COR-L47 (cell line): ENCODE data around the gene PARP3.

Experiments
- DNase-seq: peaks from one replicate; lab custom pipeline; 2025; lab: John Stamatoyannopoulos, UW

PARP3 gene

DNA sequence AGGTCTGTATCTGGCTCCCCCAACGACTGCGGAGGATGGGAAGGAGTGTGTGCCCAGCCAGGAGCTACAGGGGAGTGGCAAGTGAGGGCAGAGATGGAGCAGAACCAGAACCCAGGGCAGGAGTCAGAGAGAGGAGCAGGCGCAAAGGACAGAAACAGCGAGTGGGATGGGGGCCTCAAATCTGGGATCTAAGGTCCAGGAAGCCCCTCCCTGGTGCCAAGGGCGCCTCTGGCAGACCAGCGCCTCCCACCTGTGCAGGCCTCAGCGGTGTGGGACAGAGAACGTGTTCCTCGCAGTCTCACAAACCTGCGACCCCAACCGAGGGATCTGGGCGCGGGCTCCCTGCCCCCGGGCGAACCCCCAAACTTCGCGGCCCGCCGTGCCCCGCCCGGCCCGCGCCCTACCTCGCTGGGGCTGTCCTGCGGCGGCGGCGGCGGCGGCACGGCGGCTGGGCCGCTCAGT lies 24.8 kb downstream of the PARP3 start:
- no peak for DNase-seq

DNA sequence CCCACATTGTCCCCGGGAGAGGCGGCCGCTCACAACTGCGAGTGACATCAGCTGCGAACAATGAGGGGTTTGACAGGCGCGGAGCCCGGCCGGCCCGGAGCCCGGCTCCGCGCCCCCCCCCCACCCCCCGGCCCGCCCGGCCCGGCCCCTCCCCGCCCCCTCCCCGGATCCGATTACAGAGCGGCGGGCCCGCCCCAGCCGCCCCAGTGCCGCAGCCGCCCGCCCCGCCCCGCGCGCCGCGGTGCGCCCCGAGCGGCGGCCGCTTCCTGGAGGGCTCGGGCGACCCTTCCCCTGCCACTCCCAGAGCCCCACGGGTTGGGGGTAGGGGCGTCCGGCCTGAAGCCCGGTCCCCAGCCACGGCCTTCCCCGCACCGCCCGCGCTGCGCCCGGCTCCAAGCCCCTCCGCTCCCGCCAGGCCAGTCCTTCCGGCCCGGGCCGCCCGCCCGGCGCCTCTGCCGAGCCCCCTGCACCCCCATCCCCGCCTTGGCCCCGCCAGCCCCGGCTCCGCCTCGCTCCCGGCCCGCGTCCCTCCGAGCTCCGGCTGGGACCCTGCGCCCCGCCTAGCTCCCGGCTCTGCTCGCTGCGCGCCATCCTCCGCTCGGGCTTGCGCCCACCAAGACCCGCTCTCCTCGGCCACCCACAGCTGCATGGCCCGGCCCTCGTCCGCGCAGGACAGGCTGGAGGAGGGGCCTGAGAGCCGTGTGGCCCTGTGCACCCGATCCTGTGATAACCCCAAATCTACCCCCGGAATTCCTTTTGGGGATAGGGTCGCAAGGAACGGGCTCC lies 25.4 kb downstream of the PARP3 start, which contains the start of gene PCBP4:
TSS of gene PCBP4 (minus strand) at position 71 of the 786 bp plus-strand sequence. CDS start 6,214 bp downstream, outside the sequence.
- DNase-seq, result no peak

DNA sequence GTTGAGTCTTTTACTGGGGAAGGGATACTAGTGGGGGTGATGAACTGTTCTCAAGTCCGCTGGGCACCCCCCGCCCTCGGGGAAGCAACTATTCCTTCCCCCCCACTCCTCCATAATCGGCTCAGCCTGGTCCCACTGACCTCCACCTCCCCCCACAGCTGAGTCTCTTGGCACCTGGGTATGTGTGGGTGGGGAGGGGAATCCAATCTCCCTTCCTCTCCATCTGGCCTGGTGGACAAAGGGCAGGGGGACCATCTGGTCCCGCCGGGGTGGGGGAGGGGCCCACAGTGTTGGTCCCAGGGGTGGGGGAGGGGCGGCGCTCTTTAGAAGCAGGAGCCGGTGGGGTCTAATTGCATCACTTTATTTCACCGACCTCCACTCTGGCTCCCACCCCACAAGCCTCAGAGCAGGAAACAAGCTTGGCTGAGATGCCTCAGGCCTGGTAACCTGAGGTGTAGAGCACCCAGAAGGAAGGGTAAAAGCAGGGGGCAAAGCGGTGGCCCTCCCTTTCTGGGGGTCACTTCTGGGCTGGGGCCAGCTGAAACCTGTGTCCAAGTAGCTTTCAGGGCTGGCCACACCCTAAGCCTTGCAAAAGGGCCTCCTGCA lies 26.1 kb downstream of the PARP3 start:
- no peak for DNase-seq

DNA sequence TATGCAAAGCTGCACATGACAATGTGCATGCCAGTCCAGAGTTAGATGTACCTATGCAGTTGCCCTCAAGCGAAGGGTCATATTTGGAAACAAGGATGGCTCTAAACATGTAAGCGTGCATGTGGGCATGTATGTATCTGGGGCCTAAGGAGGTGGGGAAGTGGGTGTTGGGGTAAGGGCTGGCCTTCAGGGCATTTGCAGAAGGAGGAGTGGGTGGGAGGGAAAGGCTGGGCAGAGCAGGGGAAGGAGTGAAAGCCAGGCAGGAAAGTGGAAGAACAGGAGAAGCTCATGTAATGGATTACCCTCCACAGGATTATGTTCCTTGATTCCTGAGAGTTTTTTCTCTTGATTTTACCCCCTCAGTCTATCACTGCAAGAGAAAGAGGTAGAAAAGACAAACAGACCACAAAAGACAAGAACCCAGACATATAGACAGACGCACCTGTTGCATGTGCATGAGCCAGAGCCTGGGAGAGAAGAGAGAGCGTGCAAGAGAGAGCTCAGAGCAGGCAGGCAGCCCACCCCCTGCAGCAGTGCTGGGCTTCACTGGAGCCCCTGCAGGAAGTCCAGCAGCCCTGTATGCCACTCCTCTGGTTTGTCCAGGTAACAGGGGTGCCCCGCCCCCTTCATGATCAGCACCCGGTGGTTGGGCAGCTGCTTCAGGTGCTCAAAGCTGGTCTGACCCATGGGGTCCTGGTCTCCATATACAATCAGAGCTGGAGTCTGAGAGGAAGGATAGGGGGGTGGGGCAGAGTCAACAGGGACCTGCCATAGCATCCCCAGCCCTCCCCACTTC lies 26.9 kb downstream of the PARP3 start:
- no peak for DNase-seq

DNA sequence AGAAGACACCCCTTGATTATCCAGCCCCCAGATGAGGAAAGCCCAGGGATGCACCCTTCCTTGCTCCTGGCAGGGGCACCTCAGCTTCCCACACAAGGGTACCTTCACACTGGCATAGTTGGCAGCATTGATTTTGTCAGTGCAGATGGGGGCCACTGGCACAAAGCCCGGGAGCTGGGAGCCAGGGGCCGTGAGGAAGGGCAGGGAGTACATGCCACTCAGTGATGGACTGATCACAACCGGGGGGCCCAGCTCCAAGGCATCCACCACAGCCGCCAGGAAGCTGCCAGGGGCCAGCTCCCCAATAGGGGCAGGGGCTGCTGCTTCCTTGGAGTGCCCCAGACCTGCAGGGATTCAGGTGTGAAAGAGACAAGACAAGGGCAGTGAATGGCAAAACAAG lies 27.7 kb downstream of the PARP3 start:
- no peak for DNase-seq

DNA sequence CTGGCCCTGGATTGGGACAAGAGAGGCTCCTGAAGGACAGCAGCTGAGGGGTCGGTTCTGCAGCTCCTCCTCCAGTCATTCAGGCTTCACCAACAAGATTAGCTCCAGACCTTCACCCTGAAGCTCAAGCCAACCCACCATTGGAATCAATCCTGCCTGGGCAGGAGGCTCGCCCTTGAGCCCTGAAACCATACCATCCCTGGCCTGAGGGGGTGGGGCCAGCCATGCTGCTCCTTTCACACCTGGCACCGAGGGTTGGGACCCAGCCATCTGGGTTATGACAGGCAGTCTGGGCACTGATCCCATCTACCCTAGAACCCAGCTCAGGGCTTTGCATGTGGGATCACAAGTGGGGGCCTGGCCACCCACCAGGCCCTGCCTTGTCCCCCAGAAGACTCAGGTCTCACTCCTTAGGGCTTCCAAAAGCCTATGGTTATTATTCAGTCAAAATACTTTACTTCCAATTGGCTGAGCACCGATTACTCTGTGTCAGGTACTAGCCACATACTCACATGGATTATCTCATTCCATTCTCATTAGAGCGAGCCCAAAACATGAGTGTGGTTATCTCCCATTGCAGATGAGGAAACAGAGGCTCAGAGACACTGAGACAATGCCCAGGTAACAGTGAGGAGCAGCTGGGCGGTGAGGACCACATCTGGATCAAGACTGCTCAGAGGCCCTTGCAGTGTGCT lies 28.6 kb downstream of the PARP3 start:
- DNase-seq, result no peak

DNA sequence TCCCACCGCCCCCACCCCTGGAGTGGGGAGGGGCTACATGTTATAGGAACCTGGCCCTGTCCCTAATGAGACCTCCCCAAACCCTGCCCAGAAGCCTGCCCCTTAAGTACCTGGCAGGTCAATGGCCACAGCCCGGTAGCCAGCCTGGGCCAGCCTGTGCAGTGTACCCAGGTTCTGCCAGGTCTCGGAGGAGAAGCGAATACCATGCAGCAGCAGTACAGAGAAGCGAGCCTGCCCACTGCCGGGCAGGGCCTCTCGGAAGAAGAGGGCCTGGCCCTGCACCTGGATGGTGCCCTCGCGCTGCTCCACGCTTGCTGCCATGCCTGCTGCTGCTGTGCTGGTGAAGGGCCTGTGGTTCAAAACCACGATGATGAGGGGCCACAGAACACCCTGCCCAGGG lies 29.2 kb downstream of the PARP3 start:
- DNase-seq, result no peak

DNA sequence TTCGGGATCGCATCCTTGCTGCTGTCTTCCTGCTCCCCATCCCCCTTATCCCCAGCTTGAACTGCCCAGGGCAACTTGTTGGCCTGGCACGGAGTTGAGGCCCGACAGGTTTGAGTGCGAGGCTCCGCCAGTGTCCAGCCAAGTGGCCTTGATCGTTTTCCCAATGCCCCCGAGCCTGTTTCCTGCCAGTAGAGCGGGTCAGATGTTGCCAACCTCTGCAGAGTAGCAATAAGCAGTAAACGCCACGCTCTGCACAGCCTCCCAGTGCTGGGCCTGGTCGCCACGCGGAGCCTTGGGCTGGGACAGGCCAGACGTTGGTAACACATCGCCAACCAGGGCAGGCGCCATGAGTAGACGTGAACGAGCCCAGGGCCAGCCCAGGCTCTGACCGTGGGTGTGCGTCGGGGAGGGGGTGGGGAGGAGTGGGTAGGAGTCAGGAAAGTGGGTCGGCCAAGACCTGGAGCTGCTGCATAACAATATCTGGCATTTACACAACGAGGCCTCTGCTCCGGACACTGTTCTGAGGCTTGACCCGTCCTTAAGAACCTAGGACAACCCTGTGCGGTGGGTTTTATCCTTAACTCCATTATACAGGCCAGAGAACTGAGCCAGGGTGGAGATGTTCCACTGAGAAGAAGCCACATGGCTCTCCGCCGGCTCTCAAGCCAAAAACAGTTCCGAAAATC lies 32.3 kb downstream of the PARP3 start:
- no peak for DNase-seq

DNA sequence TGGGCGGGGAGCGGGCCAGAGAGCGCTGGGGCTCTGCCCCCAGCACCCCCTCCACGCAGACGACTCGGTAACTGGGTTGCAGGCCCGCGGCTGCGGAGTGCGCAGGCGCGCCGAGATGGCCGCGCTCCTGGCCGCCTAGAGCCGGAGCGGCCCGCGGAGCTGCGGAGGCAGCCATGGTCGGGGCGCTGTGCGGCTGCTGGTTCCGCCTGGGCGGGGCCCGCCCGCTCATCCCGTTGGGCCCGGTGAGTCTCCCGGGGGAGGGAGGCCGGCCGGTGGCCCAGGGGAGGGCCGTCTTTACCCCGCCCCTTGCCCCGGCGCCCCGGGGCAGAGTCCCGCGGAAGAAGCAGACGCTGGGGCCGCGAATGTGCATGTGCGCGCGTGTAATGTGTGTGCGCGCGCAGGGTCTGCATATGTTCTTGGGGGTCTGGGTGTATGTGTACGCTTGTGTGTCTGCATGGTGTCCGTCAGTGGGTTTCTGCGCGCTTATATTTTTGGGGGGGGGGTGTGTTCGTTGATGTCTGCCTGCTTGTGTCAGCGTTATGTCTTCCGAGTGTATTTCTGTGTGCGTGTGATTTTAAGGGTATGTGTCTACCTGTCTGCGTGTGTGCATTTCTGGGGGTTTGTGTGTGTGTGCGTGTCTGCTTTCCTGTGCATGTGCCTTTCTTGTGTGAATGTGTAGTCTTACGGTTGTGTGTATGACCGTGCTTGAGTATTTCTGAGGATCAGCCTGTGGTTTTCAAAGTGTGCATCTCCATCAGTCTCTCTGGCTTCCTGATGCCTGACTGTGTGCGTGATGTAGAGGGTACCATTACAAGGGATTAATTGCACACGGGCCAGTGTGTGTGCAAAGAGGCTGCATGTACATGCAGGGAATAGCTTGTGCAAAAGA lies 33.0 kb downstream of the PARP3 start, which contains the start of gene ABHD14A:
TSS of gene ABHD14A (plus strand) at position 102 of the 889 bp plus-strand sequence. CDS start at position 174, 72 bp downstream.
- DNase-seq, result peak; percentile 35

DNA sequence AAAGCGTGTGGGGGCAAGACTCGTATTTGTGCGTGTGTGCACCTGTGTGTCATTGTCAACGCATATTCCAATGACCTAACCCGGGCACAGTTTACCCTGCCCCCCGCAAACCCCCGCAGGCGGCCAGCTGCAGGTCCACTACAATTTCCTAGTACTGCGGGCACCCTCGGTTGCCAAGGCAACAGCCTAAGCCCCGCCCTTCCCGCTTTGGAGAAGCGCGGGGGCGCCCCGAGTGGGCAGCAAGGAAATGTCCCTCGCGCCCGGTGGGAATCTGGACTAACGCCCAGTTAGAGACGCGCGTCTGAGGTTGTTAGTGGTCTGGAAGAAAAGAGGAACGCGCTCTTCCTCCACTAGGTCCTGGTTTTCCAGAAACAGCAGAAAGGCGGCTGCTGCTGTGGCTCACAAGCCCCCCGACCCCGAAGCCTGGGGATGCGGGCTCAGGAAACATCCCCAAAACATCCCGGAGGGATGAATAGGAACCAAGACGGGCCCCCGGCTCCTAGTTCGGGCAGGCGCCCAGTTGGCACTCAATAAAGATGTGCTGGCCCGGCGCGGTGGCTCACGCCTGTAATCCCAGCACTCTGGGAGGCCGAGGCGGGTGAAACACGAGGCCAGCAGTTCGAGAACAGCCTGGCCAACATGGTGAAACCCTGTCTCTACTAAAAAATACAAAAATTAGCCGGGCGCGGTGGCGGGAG lies 33.8 kb downstream of the PARP3 start:
- DNase-seq, result peak; percentile 82

DNA sequence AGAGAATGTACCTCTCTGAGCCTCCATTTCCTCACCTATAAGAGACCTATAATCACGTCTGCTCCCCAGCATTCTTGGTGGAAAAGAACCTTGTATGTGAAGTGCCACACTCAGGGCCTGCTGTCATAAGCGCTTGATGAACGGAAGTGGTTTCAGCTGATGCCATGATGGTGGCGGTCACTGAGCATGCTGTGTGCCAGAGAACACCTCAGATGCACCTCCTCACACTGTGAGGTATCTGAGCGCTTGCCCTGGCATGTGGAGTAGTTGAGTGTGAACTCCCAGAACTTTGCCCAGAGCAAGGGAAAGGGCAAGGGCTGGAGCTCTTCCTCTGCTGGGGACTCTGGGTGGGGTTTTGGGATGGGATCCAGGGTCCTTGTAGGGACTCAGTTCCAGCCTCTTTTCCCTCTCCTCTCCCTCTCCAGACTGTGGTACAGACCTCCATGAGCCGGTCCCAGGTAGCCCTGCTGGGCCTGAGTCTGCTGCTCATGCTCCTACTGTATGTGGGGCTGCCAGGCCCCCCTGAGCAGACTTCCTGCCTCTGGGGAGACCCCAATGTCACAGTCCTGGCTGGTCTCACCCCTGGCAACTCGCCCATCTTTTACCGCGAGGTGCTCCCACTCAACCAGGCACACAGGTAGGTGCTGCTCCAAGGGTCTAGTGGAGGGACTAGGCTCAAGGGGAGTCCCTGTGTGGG lies 35.4 kb downstream of the PARP3 start:
- DNase-seq, result no peak

DNA sequence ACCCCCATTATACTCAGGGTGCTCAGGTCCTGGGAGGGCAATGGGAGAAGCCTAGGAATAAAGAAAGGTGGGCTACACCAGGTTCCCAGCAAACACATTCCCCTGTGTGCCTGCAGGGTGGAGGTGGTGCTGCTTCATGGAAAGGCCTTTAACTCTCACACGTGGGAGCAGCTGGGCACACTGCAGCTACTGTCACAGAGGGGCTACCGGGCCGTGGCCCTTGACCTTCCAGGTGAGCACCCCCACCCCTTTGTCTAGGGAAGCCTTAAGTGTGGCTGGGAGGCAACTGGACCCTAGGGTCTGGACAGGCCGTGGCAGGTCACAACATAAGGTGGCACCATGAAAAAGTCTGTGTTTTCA lies 36.0 kb downstream of the PARP3 start:
- no peak for DNase-seq

DNA sequence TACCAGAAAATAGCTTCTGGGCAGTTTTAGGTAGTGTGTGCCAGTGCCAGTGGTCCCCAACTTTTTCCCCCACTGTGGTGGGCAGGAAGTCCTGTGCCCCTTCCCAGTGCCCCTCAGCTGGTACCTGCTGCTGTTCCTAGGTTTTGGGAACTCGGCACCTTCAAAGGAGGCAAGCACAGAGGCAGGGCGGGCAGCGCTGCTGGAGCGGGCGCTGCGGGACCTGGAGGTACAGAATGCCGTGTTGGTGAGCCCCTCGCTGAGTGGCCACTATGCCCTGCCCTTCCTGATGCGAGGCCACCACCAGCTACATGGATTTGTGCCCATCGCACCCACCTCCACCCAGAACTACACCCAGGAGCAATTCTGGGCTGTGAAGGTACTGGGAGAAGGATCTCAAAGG lies 38.1 kb downstream of the PARP3 start:
- no peak for DNase-seq

DNA sequence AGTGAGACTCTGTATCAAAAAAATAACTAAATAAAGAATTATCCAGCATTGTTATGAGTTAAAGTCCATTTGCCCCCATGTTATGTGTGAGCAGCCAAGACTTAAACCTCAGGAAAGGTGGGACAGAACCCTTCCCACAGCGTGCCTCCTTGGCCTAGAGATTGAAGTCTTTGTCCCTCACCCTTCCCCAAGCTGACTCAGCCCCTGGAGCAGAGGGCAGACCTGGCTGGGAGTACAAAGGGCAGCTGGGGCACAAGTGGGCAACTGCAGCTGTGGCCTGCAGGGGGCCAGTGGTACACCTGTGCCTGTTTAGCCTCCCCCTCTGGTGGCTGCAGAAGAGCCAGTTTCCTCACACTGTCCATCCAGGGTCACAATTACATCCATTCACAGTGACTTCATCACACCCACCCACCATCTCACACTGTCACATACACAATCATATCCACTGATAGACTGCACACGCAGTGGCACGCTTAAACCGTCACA lies 40.2 kb downstream of the PARP3 start:
- peak; percentile 21 for DNase-seq

DNA sequence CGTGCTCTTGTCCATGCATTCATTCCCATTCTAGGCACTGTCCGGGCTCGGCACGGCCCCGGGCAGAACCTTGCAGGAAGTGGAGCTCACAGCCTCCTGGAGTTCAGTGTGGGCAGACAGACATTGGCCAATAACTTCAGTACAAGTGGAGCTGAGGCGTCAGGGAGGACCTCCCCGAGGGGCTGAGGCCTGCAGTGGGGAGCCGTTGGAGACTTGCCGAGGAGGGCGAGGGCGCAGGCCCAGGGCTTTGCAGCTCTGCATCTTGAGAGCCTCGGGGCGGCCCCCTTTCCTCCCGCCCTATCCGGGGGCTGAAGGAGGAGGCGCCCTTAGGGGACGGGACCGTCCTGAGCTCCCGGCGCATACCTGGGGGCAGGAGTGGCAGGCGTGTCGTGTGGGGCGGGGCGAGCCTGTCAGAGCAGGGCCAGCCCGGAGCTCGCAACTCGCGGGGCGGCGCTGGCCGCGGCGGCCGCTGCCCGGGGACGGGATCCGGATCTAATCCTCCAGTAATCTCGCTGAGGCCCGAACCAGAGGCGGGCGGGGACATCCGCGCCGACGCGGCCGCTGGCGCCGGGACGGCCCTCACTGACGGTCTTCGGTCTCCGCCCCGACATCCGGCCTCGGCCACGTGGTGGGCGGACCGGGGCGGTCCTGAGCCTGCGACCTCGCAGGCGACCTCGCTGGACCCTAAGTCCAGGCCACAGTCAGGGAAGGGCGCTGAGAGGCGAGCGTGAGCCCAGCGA lies 40.8 kb downstream of the PARP3 start, which contains the start of gene ACY1:
TSS of gene ACY1 (plus strand) at position 698 of the 740 bp plus-strand sequence. CDS start 530 bp downstream, outside the sequence.
- DNase-seq, result no peak

DNA sequence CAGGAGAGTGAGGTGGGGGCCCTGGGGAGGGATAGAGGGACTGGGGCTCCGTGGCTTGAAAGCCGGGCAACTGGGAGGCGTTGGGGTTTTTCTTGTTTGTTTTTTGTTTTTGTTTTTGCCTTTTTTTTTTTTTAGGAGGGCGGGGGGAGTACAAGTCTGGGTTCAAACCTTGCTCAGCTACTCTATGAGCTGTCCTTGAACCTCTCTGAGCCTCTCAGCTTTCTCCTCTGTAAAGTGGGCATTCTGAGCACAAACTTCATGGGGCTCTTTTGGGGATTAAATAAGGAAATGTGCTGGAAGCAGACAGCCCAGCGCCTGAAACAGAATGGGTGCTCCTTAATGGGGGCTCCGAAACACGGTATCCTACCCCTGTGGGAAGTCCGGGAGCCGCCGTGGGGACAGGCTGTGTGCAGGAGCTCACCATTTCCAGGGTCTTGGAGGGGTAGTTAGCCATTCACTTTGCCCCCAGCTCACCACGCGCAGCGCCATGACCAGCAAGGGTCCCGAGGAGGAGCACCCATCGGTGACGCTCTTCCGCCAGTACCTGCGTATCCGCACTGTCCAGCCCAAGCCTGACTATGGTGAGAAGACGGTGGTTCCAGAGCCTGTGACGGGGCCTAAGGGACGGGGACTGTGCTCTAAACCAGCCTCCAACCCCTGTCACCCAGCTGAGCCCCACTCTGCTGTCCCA lies 41.6 kb downstream of the PARP3 start:
- DNase-seq, result no peak

DNA sequence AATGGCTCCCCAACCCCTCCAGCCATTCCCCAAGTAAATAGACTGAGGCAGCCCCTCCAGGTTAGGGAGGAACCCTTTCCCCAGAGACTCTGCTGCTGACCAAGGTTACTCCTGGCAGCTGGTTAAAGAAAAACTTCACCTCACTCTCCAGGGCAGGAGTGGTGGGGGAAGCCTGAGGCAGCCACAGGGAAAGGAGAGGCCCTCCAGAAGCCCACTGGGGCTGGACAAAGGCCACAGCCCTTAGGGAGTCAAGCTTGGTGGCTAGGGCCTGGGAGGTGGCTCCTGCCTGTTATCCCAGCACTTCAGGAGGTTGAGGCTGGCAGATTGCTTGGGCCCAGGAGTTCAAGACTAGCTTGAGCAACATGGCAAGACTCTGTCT lies 42.1 kb downstream of the PARP3 start:
- DNase-seq, result no peak

DNA sequence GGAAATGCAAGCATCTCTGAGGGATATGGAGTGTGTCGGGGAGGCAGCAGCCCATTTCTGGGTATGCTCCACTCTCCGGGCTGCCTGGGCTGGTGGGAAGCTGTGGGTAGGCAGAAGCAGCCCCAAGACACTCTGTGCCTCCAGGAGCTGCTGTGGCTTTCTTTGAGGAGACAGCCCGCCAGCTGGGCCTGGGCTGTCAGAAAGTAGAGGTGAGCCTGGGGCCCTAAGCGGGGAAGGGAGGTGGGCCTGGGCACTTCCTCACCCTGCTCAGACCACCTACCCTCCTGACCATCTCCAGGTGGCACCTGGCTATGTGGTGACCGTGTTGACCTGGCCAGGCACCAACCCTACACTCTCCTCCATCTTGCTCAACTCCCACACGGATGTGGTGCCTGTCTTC lies 42.9 kb downstream of the PARP3 start:
- no peak for DNase-seq
